Testis (tissue), 3 donors: ENCODE data around the gene MRPL45. TPM values are rescaled to one million over a fixed set of nuclear protein-coding genes. Genes with fewer than 3 reads are reported as not detected.
A peak's percentile ranks its signal among the peaks of the same experiment; 100 is the strongest.

Source experiments
- DNase-seq: peaks from one replicate; pipeline ENCODE4 v3.0.0-alpha.2; 2019
- H3K27ac ChIP-seq, 2 donors: fragments of 200-600 bp; sonication (generic); one replicate each; pipeline ENCODE4 v1.5.1; 2019
- H3K27me3 ChIP-seq: fragments of 200-600 bp; sonication (generic); one replicate; pipeline ENCODE4 v1.5.1; 2019
- H3K36me3 ChIP-seq: fragments of 200-600 bp; sonication (generic); one replicate; pipeline ENCODE4 v1.5.1; 2017; ENCODE audit warnings: low read depth; ENCODE audit errors: missing control alignments
- H3K4me1 ChIP-seq: fragments of 200-600 bp; sonication (generic); one replicate; pipeline ENCODE4 v1.5.1; 2019
- H3K4me3 ChIP-seq, 2 donors: fragments of 200-600 bp; sonication (generic); one replicate each; pipeline ENCODE4 v1.5.1; 2017 to 2019
- H3K9me3 ChIP-seq: fragments of 200-600 bp; sonication (generic); one replicate; pipeline ENCODE4 v1.5.1; 2017
- POLR2A ChIP-seq: fragments of 450-650 bp; IDR thresholded peaks from one replicate; pipeline ENCODE4 v1.6.1; 2017; ENCODE audit warnings: antibody characterized with exemption, mild to moderate bottlenecking, moderate library complexity
- WGBS, 2 donors: methylation state at CpG; one replicate each; pipeline ENCODE4 v1.1.5; 2018; 5-methylcytosine and 5-hydroxymethylcytosine counted together
- intact Hi-C: fragments of 100-400 bp; cut with DNase I; formaldehyde crosslinking; loops from one replicate; pipeline ENCODE4 v1.15.1; 2023; ENCODE audit warnings: low total_unique reads
- polyA plus RNA-seq: library from polyadenylated mRNA; stranded (reverse); fragments of 350-450 nt; fragmentation: Illumina TruSeq; extraction: RNeasy Lipid Tissue Mini Kit (QIAGEN cat#74804); gene quantifications from one replicate; pipeline ENCODE4 v1.2.3, GENCODE V29; 2014; ENCODE audit warnings: low read depth, low replicate concordance; ENCODE audit not compliant: insufficient read depth
- total RNA-seq, 2 donors: library from RNA; depleted of rRNA; stranded (reverse); fragments of >200 nt; gene quantifications; one replicate each; pipeline ENCODE4 v1.2.3, GENCODE V29; 2016
- TF ChIP-seq, protein P1 (sequence below), 3 experiments: fragments of 450-650 bp in 2 of 3; fragments of 200-600 bp in 1 of 3; sonication (generic) in 1 of 3; IDR thresholded peaks; one replicate each; pipeline ENCODE4 v1.5.1; 2016 to 2019; ENCODE audit warnings: antibody characterized with exemption in 3 of 3, mild to moderate bottlenecking in 2 of 3, moderate library complexity in 1 of 3

Gene MRPL45
- total and polyA plus RNA-seq, 3 donors from 2014 or later = 13.9 to 26.1 (median 18.5) TPM

DNA sequence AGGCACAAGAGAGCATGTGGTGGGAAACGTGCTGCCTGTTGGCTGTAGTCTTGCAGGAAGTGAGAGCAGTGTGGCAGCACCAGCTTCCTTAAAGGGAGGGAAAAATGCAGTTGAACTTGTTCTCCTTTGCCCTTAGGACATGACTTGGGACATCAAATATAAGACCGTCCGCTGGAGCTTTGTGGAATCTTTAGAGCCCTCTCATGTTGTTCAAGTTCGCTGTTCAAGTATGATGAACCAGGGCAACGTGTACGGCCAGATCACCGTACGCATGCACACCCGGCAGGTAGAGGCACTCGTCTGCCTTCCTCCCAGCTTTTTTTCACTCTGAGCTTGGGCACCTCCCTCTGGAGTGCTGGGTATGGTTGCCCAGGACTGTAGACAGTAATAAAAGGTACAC lies 23.5 kb downstream of the MRPL45 start:
- Histone ChIP-seq H3K4me3 (no peak overlapping the region), H3K4me1 (peaks cover 14% of the 10 kb centered on the region), H3K27ac (no peak overlapping the region), H3K27me3 (no peaks in the 10 kb centered on the region), H3K36me3 (no peaks in the 10 kb centered on the region), H3K9me3 (no peaks in the 10 kb centered on the region)
- WGBS, 2 donors = 86 to 90% methylated on average over 9 to 10 of the region's 10 CpGs
- TF ChIP-seq, protein P1, sequence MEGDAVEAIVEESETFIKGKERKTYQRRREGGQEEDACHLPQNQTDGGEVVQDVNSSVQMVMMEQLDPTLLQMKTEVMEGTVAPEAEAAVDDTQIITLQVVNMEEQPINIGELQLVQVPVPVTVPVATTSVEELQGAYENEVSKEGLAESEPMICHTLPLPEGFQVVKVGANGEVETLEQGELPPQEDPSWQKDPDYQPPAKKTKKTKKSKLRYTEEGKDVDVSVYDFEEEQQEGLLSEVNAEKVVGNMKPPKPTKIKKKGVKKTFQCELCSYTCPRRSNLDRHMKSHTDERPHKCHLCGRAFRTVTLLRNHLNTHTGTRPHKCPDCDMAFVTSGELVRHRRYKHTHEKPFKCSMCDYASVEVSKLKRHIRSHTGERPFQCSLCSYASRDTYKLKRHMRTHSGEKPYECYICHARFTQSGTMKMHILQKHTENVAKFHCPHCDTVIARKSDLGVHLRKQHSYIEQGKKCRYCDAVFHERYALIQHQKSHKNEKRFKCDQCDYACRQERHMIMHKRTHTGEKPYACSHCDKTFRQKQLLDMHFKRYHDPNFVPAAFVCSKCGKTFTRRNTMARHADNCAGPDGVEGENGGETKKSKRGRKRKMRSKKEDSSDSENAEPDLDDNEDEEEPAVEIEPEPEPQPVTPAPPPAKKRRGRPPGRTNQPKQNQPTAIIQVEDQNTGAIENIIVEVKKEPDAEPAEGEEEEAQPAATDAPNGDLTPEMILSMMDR (IDR thresholded peaks at IDR 0.05) = no peak
- TF ChIP-seq POLR2A = no peak
- intact Hi-C loops = no loop called here
- DNase-seq = no peak

DNA sequence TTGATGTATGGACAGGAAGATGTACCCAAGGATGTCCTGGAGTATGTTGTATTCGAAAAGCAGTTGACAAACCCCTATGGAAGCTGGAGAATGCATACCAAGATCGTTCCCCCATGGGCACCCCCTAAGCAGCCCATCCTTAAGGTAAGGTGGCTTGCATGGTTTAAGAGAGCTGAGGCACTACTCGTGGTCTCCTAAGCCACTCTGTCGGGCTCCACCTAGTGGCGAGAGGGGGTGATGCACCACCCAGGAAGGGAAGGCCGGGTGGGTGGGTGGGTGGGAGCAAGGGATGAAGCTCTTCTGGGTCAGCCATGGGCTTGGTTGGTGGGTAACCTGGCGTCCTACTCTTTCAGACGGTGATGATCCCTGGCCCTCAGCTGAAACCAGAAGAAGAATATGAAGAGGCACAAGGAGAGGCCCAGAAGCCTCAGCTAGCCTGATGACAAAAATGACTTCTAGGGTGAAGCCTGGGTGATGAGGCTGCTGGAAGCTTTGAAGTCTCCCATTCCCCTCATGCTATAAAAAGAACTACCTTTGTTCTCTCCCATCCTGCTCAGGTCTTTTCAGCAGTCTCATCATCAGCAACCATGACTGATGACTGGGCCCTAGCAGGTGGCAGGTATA lies 25.3 kb downstream of the MRPL45 start:
- Histone ChIP-seq H3K36me3 (no peaks in the 10 kb centered on the region), H3K27ac (no peak overlapping the region), H3K9me3 (no peaks in the 10 kb centered on the region), H3K4me3 (no peak overlapping the region), H3K4me1 (peaks cover 27% of the 10 kb centered on the region), H3K27me3 (no peaks in the 10 kb centered on the region)
- peak; percentile 65 for DNase-seq
- 44 to 47% methylated on average over 7 to 8 of the region's 8 CpGs for WGBS, 2 donors
- TF ChIP-seq POLR2A = no peak
- TF ChIP-seq, protein P1 (IDR thresholded peaks at IDR 0.05) = peak in 1 of 3 experiments; percentile 85
- intact Hi-C loops = no loop called here

DNA sequence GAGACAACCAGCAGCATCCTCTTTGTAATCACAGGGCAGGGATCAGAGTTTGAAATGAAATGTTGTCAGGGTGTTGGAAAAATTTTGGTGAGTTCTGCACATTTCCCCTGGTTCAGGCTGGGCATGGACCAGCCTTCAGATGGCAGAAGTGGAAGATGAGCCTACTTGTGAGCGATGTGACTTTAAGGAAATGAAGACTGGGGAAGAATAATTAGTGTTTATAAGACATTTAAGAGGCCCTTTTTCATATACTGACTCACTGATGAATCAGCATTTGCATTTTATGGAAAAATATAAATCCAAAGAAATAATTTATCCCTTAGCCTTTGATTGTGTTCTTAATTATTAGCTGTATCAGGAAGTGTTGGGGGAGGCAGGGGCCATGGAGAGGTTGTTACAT lies 25.9 kb downstream of the MRPL45 start:
- Histone ChIP-seq H3K9me3 (no peaks in the 10 kb centered on the region), H3K27me3 (no peaks in the 10 kb centered on the region), H3K4me1 (peaks cover 27% of the 10 kb centered on the region), H3K36me3 (no peaks in the 10 kb centered on the region), H3K27ac (no peak overlapping the region), H3K4me3 (no peak overlapping the region)
- DNase-seq = no peak
- TF ChIP-seq, protein P1 (IDR thresholded peaks at IDR 0.05) = no peak
- TF ChIP-seq POLR2A = no peak
- intact Hi-C loops = no loop called here
- 86 to 97% methylated on average over 1 of the region's 1 CpG for WGBS, 2 donors

DNA sequence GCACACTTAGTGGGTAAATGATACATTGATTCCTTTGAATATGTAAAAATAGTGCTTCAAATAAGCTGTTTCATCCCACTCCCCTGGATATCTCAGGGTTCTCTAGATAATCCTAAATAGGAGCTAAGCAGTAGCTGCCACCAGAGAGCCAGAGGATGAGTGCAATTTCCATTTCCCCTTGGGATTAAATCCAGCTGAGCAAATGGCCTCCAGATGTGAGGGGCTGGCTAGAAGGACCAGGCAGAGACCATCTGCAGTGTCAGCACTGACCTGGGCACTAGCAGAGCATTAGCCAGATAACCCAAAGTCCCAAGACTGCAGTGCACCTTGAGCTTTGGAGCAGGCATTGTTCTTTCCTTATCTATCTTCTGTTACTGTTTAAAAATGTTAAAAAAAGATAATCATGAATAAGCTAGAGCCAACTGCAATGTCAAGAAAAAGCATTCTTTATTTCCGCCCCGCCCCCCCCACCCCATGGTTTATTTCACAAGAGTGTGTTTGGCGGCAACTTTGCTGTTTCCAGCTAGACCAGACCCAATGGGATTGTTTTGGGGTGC lies 27.3 kb downstream of the MRPL45 start:
- intact Hi-C loops = no loop called here

More for the DNA sequence above, 27.3 kb downstream of the MRPL45 start:
- Histone ChIP-seq H3K4me3 (no peak overlapping the region), H3K36me3 (no peaks in the 10 kb centered on the region), H3K9me3 (no peaks in the 10 kb centered on the region), H3K4me1 (peaks cover 27% of the 10 kb centered on the region), H3K27me3 (no peaks in the 10 kb centered on the region), H3K27ac (peak overlapping the region in 1 of 2 donors; percentile 13)
- no peak for TF ChIP-seq POLR2A
- TF ChIP-seq, protein P1 (IDR thresholded peaks at IDR 0.05) = no peak
- 44 to 68% methylated on average over 3 of the region's 3 CpGs for WGBS, 2 donors
- no peak for DNase-seq
